Fibroblast of skin of left quadriceps (primary cell): ENCODE data around the gene SP1.
"Not testable (repeated sequence)": the region's sequence is repeated elsewhere in the genome, so short reads cannot be mapped to it uniquely, and the experiment has no call there.

Experiments used
- DNase-seq, 2 experiments: peaks; one replicate each; pipeline ENCODE4 v3.0.0-alpha.2; 2013; ENCODE audit warnings: low read depth in 2 of 2

The SP1 gene

GRCh38 chr12:53380104-53380793, at the start of gene SP1:
TSS of gene SP1 (plus strand) at chr12:53380176. CDS start at chr12:53380292, 116 bp downstream.
- DNase-seq = peak; percentile 90

- DNase-seq = no peak
Measured at GRCh38 chr12:53330671-53331070, 49.3 kb upstream of the SP1 start.

GRCh38 chr12:53332339-53332738, 47.6 kb upstream of the SP1 start:
- DNase-seq = not testable (repeated sequence)

GRCh38 chr12:53332744-53333143, 47.2 kb upstream of the SP1 start:
- DNase-seq = no peak

GRCh38 chr12:53333289-53333688, 46.7 kb upstream of the SP1 start:
- no peak for DNase-seq

- no peak for DNase-seq
Measured at GRCh38 chr12:53333845-53334244, 46.1 kb upstream of the SP1 start.

GRCh38 chr12:53334822-53335221, 45.2 kb upstream of the SP1 start:
- no peak for DNase-seq

GRCh38 chr12:53336181-53336681, 43.7 kb upstream of the SP1 start, which contains the start of gene SP7:
TSS of gene SP7 (minus strand) at chr12:53336354. CDS start at chr12:53335646, 708 bp downstream.
- no peak for DNase-seq

- no peak for DNase-seq
Measured at GRCh38 chr12:53338017-53338416, 42.0 kb upstream of the SP1 start.

- DNase-seq = no peak
Measured at GRCh38 chr12:53338916-53339315, 41.1 kb upstream of the SP1 start.

GRCh38 chr12:53340398-53340797, 39.6 kb upstream of the SP1 start:
- DNase-seq = no peak

GRCh38 chr12:53343449-53343848, 36.5 kb upstream of the SP1 start:
- DNase-seq = no peak

GRCh38 chr12:53343969-53344368, 36.0 kb upstream of the SP1 start:
- no peak for DNase-seq

- no peak for DNase-seq
Measured at GRCh38 chr12:53344487-53344823, 35.5 kb upstream of the SP1 start.

GRCh38 chr12:53344824-53345485, 35.0 kb upstream of the SP1 start:
- DNase-seq = peak; percentile 54 to 62

- DNase-seq = peak; percentile 84 to 86
Measured at GRCh38 chr12:53345486-53346188, 34.3 kb upstream of the SP1 start.

GRCh38 chr12:53346491-53346890, 33.5 kb upstream of the SP1 start:
- no peak for DNase-seq

- no peak for DNase-seq
Measured at GRCh38 chr12:53347905-53348304, 32.1 kb upstream of the SP1 start.

- peak; percentile 62 to 67 for DNase-seq
Measured at GRCh38 chr12:53352331-53353256, 27.4 kb upstream of the SP1 start.

GRCh38 chr12:53353257-53353655, 26.7 kb upstream of the SP1 start:
- no peak for DNase-seq

GRCh38 chr12:53355121-53355520, 24.9 kb upstream of the SP1 start:
- DNase-seq = no peak
